ENCODE measurements around the gene MAP3K3.

The MAP3K3 gene

DNA sequence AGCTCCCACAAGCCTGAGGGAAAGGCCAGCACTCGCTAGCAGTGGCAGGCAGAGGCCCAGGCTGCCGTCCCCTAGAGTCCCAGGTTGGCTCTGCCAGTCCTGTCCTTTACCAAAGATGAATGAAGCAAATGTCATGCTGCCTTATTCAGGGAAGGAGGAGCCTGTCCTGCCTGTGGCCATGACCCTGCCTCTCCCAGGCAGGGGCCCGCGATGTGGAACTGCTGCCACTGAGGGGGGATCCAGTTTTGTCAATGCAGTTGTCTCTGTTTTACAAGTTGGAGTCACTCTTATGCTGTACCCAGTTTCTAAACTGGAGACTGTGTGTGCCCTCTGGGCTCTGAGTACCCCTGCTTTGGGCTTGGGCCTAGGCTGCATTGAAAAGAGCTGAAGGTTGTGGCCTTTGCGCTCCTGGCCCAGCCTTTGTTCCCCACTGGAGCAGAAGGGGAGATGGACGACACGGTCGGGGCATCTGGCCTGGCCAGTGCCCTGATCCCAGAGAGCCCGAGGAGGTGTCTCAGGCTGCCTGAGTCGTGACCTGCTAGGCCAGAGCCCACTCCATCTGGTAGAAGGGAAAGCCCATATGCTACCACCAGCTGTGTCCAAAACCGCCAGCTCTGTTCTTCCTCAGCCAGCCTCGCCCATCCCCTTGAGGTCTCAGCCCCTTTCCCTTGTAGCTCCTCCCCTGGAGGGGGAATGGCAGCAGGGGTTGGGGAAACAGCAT lies 72.2 kb downstream of the MAP3K3 start:
- no peak for DNase-seq
- ATAC-seq = no peak

GRCh38 chr17:63694950-63695773 lies 72.9 kb downstream of the MAP3K3 start:
- no peak for ATAC-seq

GRCh38 chr17:63695889-63696288 lies 73.7 kb downstream of the MAP3K3 start:
- DNase-seq = no peak
- no peak for ATAC-seq

More at GRCh38 chr17:63694950-63695773, 72.9 kb downstream of the MAP3K3 start:
- no peak for DNase-seq

DNA sequence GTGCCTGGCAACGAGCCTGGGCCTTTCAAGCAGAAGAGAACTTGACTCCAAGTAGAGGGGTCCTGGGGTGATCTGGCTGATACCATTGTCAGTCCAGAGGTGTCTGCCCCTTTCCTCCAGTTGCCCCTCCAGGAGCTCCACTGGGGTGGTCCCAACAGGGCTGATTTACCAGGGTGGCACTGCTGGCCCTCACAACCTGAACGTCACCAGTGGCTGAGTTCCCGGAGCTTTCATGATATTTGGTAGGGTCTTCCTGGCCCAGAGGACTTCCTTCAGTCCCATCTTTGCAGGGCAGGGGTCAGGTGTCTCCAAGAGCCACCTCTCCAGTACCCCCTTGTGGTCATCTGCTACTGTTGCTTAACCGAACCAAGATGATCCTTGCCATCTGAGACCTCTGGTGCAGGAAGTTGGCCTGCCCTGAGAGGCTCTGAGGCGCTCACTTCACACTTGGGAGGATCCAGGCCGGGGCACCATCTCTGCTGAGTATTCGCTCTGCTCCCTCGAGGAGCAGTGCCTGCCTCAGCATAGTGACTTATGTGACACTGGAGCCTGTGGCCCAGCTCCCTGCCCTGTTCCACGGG lies 74.3 kb downstream of the MAP3K3 start:
- DNase-seq (peak; percentile 44), ATAC-seq (no peak)

GRCh38 chr17:63697341-63698286 lies 75.4 kb downstream of the MAP3K3 start:
- DNase-seq (peak; percentile 80), ATAC-seq (peak; percentile 47)

GRCh38 chr17:63698381-63698885 lies 76.2 kb downstream of the MAP3K3 start:
- DNase-seq (no peak), ATAC-seq (no peak)

DNA sequence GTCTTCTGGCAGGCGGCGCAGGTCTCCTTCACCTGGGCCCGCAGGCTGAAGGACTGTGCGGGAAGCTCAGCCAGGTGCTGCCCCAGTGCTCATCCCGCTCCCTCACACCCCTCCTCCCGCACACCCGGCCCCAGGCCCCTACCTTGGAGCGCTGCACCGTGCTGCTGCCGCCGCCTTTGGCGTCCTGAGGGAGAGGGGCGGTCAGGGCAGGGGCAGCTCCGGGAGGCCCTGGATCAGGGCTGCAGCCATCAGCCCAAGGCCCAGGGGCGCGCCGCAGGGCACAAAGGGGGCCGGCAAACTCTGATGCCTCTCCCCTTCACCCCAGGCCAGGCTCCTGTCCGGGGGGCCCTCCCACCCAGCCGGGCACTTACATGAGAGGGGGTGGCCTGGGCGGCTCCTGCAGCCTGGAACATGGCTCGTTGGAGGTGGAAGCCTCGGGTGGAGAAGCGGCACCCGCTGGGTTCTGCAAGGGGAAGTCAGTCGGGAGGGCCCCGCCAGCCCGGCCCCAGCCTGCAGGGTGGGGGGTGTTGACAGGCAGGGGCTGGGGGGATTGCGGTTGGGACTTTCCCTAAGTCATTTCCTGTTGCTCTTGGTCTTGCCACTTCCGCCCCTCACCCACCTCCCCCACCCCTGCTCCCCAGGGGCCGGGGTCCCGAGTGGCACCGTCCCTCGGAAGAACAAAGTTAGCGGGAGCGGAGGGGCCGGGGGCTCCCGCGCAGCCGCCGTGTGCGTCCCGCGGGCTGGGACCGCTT lies 76.8 kb downstream of the MAP3K3 start:
- DNase-seq (peak; percentile 88), ATAC-seq (peak; percentile 19)

DNA sequence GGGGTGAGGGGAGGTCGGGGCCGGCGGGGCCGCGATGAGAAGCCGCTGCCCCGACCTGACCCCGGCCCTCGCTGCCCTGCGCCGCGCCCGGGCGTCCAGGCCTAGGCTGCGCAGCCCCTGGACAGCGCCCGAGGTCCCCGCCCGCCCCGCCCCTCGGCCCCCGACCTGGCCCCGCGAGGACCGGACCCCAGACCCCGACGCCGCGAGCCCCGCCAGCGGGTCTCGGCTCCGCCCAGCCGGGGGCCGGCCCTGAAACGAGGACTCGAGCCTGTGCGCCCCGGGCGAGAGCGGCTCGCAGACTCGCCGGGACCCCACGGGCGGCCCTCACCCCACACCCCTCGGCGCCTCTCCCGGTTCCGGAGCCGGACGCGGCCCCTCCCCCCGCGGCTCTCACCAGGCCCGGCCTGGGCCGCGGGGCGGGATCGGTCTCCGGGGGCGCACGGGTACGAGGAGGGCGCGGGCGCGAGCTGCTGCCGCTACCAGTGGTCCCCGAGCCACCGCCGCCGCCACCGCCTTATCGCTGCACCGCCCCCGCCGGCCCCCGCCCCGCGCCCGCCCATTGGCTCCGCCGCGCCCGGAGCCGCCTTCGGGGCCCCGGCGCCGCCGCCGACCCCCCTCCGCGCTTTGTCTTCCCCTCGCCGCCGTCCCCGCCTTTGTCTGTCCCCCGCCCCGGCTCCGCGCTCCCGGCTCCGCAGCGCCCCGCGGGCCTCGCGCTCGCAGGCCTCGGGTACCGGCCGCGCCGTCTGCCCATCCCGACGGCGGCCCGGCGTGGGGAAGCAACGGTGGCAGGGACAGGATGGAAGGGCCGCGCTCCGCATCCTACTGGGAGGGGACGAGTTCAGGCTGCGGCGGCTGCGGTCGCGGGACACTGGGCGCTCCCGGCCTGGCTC lies 77.7 kb downstream of the MAP3K3 start, which contains the start of gene LIMD2:
Gene LIMD2 (minus strand): TSS at position 488 of the 890 bp plus-strand sequence. CDS start 827 bp downstream, outside the sequence.
- ATAC-seq (peak; percentile 20), DNase-seq (peak; percentile 86)

DNA sequence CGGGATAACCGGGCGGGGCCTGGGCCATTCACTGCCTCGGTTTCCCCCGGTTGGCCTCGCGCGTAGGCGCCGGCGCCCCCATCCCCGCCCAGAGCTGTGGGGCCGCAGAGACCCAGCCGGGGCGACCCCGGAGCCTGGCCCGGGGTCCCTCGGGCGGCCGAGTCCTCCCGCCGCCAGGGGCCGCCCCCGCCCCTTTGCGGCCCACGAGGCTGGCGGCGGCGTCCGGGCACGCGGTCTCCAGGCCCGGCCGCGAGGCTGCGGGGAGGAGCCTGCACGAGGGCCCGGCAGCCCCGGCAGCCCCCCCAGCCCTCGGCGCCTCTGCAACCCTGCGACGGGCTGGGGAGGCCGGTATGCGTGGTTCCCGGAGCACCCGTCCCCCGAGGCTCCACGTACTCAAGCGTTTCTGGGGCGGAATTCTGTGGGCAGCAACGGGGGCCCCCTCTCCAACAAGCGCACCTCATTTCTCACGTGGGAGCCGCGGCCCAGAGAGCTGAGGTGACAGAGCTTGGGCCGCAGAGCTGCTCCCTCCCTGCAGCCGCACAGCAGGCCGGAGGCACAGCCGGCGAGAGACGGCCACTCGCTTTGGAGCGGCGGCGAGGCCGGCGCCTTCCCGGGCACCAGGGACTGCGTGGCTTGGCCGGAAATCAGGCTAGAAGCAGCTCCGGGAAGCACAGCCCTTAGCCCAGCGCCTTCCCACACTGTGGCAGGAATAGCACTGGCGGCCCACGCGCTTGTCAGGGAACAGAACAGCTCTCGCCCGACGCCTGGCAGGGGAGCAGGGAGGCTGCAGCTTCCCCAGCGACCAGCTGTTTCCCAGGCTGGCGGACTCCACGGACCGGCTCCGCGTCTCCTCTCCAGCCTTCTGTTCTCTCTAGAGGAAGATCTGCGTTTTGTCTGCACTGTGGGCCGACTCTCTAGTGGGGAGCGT lies 78.6 kb downstream of the MAP3K3 start:
- DNase-seq = peak; percentile 64

GRCh38 chr17:63701456-63701820 lies 79.2 kb downstream of the MAP3K3 start:
- DNase-seq = no peak
- no peak for ATAC-seq

More for the DNA sequence above, 78.6 kb downstream of the MAP3K3 start:
- ATAC-seq = peak; percentile 5

DNA sequence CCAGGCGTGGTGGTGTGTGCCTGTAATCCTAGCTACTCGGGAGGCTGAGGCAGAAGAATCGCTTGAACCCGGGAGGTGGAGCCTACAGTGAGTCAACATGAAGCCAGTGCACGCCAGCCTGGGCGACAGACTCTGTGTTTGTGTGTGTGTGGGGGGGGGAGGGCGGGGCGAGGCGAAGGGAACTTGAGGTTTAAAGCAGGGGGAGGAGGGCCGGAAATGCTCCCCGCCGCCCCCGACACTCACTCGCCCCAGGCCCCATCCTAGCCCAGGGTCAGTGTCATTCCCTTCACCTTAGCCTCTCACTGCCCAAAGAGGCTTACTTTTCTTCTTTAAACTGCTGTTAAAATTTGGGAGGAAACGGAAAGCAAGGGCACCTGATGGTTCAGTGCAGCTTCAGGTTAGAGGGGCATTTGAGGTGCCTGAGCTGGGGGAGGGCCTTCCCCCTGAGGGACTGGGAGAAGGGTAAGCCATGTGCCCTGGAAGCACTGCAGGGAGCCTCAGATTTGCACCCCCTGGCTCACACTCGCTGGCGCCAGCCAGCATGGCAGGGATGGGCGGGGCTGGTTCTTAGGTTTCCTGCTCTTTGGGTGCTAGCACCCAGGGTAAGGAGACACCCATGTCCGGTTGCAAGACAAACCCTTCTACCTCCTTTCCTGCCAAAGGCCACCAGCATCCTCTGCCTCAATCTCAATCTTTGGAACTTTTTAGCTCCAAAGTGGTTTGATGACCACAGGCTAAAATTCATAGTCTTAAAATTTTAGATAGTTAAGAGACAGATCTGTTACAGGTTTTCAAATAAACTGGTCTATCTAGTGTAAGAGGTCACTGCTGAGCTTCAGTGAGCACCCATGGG lies 79.9 kb downstream of the MAP3K3 start:
- ATAC-seq (peak; percentile 12), DNase-seq (peak; percentile 77)

DNA sequence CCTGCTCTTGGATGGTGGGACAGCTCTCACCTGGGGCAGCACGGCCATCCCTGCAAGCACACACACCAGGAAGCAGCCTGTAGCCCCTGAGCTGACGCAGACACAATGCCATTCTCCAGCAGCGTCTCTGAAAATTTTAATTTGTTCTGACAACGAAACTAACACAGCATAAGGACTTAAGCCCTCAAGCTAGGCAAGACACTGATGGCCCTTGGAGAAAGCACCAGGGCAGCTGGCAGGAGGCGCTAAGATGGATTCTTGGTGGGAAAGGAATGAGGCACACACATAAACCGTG lies 80.5 kb downstream of the MAP3K3 start:
- DNase-seq = no peak
- ATAC-seq = no peak

GRCh38 chr17:63703029-63703428 lies 80.8 kb downstream of the MAP3K3 start:
- ATAC-seq (no peak), DNase-seq (no peak)

GRCh38 chr17:63703556-63704258 lies 81.5 kb downstream of the MAP3K3 start:
- ATAC-seq (no peak), DNase-seq (no peak)

DNA sequence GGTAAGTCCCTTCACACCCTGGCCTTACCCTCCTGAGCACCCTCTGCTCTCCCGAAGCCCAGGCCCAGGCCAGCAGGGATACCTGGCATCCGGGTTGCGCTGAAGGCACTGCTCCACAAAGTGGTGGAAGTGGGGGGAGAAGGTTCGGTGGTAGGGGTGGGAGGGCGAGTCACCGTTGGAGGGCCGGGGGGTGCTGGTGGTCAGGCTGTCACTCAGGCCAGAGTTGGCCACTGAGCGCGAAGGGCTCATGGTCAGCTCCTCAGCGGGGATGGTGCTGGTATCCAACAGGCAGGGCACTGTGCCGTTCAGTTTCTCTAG lies 82.0 kb downstream of the MAP3K3 start:
- no peak for ATAC-seq
- DNase-seq = no peak

GRCh38 chr17:63704836-63705235 lies 82.6 kb downstream of the MAP3K3 start:
- ATAC-seq = no peak
- DNase-seq = no peak

GRCh38 chr17:63705657-63706056 lies 83.4 kb downstream of the MAP3K3 start:
- no peak for ATAC-seq

More at GRCh38 chr17:63705657-63706056, 83.4 kb downstream of the MAP3K3 start:
- no peak for DNase-seq
